Stimulated activated CD4-positive, alpha-beta T cell treated with anti-CD3 and anti-CD28 coated beads, TNF-alpha, amount 100 ng/mL, for 24 hours (primary cell): ENCODE data around the gene KIFC1.
A peak's percentile ranks its signal among the peaks of the same experiment; 100 is the strongest.
"Not testable (repeated sequence)": the region's sequence is repeated elsewhere in the genome, so short reads cannot be mapped to it uniquely, and the experiment has no call there.

Experiments used
- DNase-seq, 3 experiments: peaks; one replicate each; pipeline ENCODE4 v3.0.0-alpha.2; 2020; ENCODE audit warnings: low read depth in 3 of 3

The KIFC1 gene

GRCh38 chr6:33373960-33374910 lies 17.4 kb upstream of the KIFC1 start:
- no peak for DNase-seq

GRCh38 chr6:33375143-33375671 lies 16.4 kb upstream of the KIFC1 start:
- no peak for DNase-seq

GRCh38 chr6:33377171-33377570 lies 14.5 kb upstream of the KIFC1 start:
- DNase-seq, result no peak

- not testable (repeated sequence) for DNase-seq
Observed at GRCh38 chr6:33379184-33379583, 12.4 kb upstream of the KIFC1 start.

- DNase-seq, result no peak
Observed at GRCh38 chr6:33380272-33380981, 11.2 kb upstream of the KIFC1 start.

- no peak for DNase-seq
Observed at GRCh38 chr6:33383427-33384185, 8.0 kb upstream of the KIFC1 start.

GRCh38 chr6:33384581-33385020 lies 7.0 kb upstream of the KIFC1 start:
- no peak for DNase-seq

GRCh38 chr6:33390173-33390572 lies 1.4 kb upstream of the KIFC1 start:
- no peak for DNase-seq

- no peak for DNase-seq
Observed at GRCh38 chr6:33390767-33391277, 801 bp upstream of the KIFC1 start.

- DNase-seq, result peak in 1 of 3 experiments; percentile 66
Observed at GRCh38 chr6:33391922-33392594, 435 bp downstream of the KIFC1 start.

GRCh38 chr6:33392595-33392948 lies 949 bp downstream of the KIFC1 start:
- no peak for DNase-seq

GRCh38 chr6:33392979-33393378 lies 1.4 kb downstream of the KIFC1 start:
- no peak for DNase-seq

GRCh38 chr6:33397541-33397940 lies 5.9 kb downstream of the KIFC1 start:
- no peak for DNase-seq

- DNase-seq, result not testable (repeated sequence)
Observed at GRCh38 chr6:33398601-33399000, 7.0 kb downstream of the KIFC1 start.

- DNase-seq, result not testable (repeated sequence)
Observed at GRCh38 chr6:33399881-33400280, 8.3 kb downstream of the KIFC1 start.

- no peak for DNase-seq
Observed at GRCh38 chr6:33404884-33405283, 13.3 kb downstream of the KIFC1 start.

- no peak for DNase-seq
Observed at GRCh38 chr6:33405386-33405940, 13.8 kb downstream of the KIFC1 start.

GRCh38 chr6:33406126-33406525 lies 14.5 kb downstream of the KIFC1 start:
- no peak for DNase-seq

- no peak for DNase-seq
Observed at GRCh38 chr6:33407132-33407718, 15.6 kb downstream of the KIFC1 start.

- DNase-seq, result peak; percentile 92 to 97 (median 94)
Observed at GRCh38 chr6:33410050-33410710, 18.6 kb downstream of the KIFC1 start.
